Hematopoietic multipotent progenitor cell (in vitro differentiated cells): ENCODE data around the gene LCE2A. TPM values are rescaled to one million over a fixed set of nuclear protein-coding genes. Genes with fewer than 3 reads are reported as not detected.
"Not testable (repeated sequence)": the region's sequence is repeated elsewhere in the genome, so short reads cannot be mapped to it uniquely, and the experiment has no call there.

Experiments
- DNase-seq, 3 donors: peaks; one replicate each; pipeline ENCODE4 v3.0.0-alpha.2; 2011 to 2015; ENCODE audit warnings: low read depth in 2 of 3, low spot score in 2 of 3
- total RNA-seq: library from RNA; depleted of rRNA; stranded (reverse); fragments of >200 nt; gene quantifications from one replicate; pipeline ENCODE4 v1.2.3, GENCODE V29; 2012

Gene LCE2A
- total RNA-seq, result not detected

DNA sequence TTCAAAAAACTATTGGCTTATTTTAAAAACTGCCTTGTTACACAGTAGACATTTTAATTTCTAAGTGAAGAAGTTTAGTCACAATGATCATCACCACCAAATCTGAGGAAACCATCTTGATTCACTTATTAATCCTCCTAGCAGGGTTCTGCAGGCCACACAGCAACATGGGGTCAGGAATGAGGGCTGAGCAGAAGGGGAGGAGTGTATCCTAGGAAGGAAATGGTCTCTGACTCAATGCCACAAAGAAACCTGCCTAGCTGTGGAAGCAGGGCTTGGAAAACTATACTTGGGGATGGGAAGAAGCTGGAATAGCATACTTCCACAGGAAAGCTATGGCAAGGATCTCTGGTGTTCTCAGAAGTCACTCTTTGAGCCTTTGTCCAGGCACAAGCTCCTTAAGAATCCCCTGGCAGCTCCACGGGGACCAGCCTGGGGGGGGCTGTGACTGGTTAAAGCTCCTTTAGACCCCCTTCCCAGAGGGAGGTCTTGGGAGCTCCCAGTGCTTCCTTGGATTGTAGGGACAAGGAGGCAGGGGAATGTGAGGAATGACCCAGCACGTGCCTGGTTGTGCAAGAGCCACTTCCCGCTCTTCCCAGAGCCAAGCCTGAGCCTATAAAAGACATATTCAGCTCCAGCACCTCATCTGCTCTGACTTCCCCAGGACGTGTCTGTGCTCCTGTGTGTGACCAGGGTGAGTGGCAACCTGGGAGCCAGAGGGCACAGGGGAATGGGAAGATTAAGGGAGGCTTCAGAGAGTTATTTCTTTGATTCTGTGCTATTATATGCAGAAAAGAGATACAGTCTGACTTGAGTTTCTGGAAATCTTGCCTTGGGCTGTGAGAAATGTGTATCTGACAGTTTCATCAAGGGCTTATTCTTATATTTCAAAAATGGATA lies at the start of gene LCE2A:
LCE2A (plus strand) TSS at position 645 of the 900 bp plus-strand sequence. CDS start 557 bp downstream, outside the sequence.
- DNase-seq, result no peak

- peak; percentile 4 to 71 (median 46) for DNase-seq
Observed at GRCh38 chr1:152654110-152654509, 44.0 kb upstream of the LCE2A start.

DNA sequence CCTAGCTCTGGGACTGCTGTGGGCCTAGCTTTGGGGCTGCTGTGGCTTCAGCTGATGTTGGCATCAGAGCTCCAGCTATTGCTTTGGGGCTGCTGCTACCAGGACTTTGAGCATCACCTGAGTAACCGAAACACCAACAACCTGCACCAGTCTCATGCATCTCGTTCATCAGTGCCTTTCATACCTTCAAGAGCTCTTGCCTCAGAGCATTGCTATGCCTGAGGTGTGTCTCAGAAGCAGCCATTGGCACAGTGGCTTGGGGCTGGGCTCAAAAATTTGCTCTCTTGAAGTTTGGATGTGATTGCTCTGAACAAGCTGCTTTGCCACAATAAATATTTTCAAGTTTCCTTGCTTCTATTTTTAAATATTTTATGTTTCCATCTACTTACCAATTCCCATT lies 41.7 kb upstream of the LCE2A start:
- no peak for DNase-seq

GRCh38 chr1:152657677-152658076 lies 40.5 kb upstream of the LCE2A start:
- no peak for DNase-seq

DNA sequence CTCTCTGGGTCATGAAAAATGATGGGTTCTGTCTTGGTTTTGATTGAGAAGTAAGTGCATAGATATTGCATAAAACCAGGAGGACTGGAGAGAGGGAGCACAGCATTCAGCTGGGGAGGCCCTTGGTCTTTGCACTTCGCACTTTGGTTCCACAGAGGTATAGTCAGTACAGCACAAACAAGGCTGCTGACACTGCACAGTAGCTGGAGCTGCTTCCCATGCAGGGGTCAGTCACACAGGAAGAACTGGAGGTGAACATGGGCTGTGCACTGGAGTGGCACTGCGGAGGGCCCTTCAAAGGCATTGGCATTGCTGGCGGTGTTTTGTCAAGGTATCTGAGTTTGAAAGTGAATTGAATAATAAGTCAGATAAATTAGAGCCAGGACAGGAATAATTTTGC lies 39.5 kb upstream of the LCE2A start:
- DNase-seq, result no peak

- no peak for DNase-seq
Observed at GRCh38 chr1:152663098-152663497, 35.0 kb upstream of the LCE2A start, which contains the start of gene LCE2D. Gene LCE2D (plus strand): TSS chr1:152663380. CDS start chr1:152664106, 726 bp downstream.

GRCh38 chr1:152666171-152666570 lies 32.0 kb upstream of the LCE2A start:
- DNase-seq, result not testable (repeated sequence)

GRCh38 chr1:152667648-152668047 lies 30.5 kb upstream of the LCE2A start:
- no peak for DNase-seq

DNA sequence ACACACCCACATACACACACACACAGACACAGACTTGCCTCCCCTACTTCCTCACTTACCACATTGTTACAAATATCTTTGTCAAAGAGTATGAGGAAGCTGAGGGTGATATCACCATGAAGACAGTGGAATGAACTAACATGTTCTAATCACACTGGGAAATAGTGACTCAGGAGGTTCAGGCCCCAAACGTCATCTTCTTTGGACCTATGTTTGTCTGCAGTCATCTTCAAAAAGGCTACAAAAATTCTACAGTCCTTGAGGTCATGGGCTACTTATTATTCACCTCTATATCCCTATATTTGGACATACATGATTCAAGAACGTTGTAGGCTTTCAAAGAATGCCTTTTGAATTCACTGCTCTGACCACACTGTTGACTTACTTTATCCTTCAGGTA lies 25.1 kb upstream of the LCE2A start:
- DNase-seq, result no peak

DNA sequence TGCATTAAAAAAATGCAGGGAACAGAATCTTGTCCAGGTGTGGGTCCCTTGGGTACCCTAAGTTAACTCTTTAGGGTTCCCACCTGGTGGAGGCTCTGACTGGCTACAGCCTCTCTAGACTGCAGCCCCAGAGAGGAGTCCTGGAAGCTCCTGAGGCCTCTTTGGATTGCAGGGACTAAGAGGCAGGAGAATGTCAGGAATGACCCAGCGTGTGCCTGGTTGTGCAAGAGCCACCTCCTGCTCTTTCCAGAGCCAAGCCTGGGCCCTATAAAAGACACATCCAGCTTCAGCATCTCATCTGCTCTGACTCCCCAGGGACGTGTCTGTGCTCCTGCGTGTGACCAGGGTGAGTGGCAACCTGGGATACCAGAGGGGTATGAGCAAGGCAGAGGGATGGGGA lies 23.2 kb upstream of the LCE2A start, which contains the start of gene LCE2C:
LCE2C (plus strand) TSS at position 297 of the 400 bp plus-strand sequence. CDS start 737 bp downstream, outside the sequence.
- not testable (repeated sequence) for DNase-seq

DNA sequence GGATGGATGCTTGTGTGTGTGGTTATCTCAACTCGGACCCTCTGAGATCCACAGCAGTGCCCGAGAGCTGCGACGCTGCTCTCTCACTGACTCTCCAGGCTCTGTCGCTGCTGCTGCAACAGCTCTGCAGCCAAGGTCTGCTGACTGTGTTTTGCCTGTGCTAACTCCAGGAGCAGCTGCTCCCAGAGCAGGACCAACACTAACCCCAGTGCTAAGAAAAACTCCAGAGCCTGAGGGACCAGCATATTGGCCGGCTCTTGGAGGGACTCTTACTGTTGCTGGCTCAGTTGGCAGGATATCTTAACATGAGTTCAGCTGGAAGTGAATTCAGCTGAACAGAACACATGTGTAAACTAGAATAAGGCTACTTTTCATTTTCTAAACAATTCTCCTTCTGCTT lies 18.7 kb upstream of the LCE2A start:
- no peak for DNase-seq

GRCh38 chr1:152681616-152682015 lies 16.5 kb upstream of the LCE2A start:
- no peak for DNase-seq

DNA sequence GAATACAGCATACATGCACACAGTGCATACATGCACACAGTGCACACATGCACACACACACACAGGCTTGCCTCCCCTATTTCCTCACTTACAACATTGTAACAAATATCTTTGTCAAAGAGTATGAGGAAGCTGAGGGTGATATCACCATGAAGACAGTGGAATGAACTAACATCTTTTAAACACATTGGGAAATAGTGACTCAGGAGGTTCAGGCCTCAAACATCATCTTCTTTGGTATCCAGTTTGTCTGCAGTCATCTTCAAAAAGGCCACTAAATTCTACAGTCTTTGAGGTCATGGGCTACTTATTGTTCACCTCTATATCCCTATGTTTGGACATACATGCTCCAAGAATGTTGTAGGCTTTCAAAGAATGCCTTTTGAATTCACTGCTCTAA lies 14.3 kb upstream of the LCE2A start:
- no peak for DNase-seq

DNA sequence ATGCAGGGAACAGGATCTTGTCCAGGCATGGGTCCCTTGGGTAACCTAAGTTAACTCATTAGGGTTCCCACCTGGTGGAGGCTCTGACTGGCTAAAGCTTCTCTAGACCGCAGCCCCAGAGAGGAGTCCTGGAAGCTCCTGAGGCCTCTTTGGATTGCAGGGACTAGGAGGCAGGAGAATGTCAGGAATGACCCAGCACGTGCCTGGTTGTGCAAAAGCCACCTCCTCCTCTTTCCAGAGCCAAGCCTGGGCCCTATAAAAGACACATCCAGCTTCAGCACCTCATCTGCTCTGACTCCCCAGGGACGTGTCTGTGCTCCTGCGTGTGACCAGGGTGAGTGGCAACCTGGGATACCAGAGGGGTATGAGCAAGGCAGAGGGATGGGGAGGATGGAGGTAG lies 12.3 kb upstream of the LCE2A start, which contains the start of gene LCE2B:
LCE2B (plus strand) TSS at position 301 of the 400 bp plus-strand sequence. CDS start 721 bp downstream, outside the sequence.
- DNase-seq, result not testable (repeated sequence)

GRCh38 chr1:152699746-152700145 lies 1.6 kb downstream of the LCE2A start:
- no peak for DNase-seq

- no peak for DNase-seq
Observed at GRCh38 chr1:152707860-152708259, 9.7 kb downstream of the LCE2A start, which contains the start of gene LCE4A. Gene LCE4A (plus strand): TSS chr1:152708160. CDS start chr1:152709076, 916 bp downstream.

- DNase-seq, result no peak
Observed at GRCh38 chr1:152718238-152718637, 20.1 kb downstream of the LCE2A start.

DNA sequence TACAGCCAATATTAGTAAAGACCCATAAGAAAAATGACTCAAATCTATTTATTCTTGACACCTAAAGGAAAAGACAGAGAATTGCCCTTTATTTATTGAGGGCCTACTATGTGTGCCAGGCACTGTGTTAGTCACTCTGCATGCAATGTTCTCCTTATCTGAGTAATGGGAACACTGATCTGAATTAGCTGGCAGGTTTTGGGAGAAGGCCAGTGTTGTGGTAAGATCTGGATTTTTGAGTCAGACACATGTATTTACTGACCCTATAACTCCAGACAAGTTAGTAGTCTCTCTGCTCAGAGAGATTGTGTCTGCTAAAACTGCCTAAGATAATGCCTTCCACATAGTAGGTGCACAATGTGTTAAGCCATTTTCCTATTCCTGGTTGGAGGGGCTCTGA lies 27.1 kb downstream of the LCE2A start:
- DNase-seq, result no peak

- no peak for DNase-seq
Observed at GRCh38 chr1:152728986-152729385, 30.8 kb downstream of the LCE2A start.

DNA sequence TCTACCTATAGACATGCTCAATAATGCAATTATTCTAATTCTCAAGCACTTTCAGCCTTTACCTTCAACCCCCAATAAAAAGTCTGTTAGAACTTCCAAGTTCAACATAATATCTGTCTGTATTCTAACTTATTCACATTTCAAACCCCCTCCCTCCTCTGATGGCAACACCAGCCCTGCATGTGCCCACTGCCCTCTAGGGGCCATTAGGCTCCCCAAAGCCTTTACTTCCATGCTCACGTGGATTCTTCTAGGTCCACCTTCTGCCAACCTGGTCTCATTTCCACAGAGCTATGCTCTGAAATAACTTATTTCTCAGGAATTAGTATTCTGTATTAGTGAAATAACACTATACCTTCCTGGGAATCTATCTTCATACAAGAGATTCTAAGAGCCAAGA lies 37.5 kb downstream of the LCE2A start:
- no peak for DNase-seq

DNA sequence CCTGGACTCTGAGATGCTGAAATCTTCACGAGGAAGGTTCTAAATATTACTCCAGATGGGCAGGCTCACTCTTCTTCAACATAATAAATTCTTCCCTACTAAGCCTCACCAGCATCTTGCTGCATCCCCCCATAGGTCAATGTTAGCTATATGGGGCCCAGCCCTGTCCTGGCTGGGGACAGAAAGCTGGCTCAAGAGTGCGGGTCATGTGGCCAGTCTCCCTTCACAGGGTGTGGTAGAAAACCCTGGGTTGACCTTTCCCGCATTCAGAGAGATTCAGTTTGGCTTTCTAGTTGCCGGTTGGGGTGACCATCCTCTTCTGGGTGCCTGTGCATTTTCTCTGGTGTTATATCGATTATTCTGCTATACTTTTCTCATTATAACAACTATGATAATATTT lies 39.9 kb downstream of the LCE2A start:
- no peak for DNase-seq

GRCh38 chr1:152739841-152740240 lies 41.7 kb downstream of the LCE2A start:
- no peak for DNase-seq
